ENCODE measurements around the gene S100A3. TPM values are rescaled to one million over a fixed set of nuclear protein-coding genes. Genes with fewer than 3 reads are reported as not detected.

Gene S100A3
- total and polyA plus RNA-seq, 2 of the 8 experiments (the other 6 are each of a cell fraction or from before 2014, with no cell fraction given): 0.26 to 0.47 TPM

DNA sequence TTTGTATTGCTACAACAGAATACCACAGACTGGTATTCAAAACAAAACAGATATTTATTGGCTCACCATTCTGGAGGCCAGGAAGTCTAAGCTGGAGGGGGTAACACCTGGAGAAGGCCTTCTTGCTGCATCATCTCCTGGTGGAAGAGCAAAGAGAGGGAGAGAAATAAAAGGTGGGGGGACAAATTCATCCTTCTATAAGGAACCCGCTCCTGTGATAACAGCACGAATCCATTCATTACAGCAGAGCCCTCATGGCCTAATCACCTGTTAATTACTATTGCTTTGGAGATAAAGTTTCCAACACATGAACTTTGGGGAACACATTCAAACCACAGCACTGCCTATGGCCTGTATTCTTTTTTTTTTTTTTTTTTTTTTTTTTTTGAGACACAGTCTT lies 11.2 kb upstream of the S100A3 start:
- H4K5ac ChIP-seq (ENCODE audit: insufficient read length, low read depth, low read length): no peak overlapping the region
- H3K4me2 ChIP-seq (ENCODE audit: insufficient read depth in 1 of 2, low read depth in 2 of 2, low read length in 2 of 2): no peak overlapping the region
- no peak overlapping the region for H3K56ac ChIP-seq (replicated peaks; ENCODE audit: insufficient read length, low read depth, low read length)
- H2BK15ac ChIP-seq (ENCODE audit: low read length): no peak overlapping the region
- no peak overlapping the region for H4K91ac ChIP-seq (replicated peaks; ENCODE audit: insufficient read length, low read length)
- POLR2A ChIA-PET (ENCODE audit: partially characterized antibody): interaction anchor here (1.3 kb wide), 1 partner anchor 10 kb away, joined by 5 read pairs; no protein-coding TSS in a partner anchor
- no peak for TF ChIP-seq SP4 (IDR thresholded peaks at IDR 0.05; ENCODE audit: low read length)
- TF ChIP-seq BCL11A (IDR thresholded peaks at IDR 0.05; ENCODE audit: low read depth in 2 of 2, low read length in 2 of 2): no peak
- TF ChIP-seq POLR2A (IDR thresholded peaks at IDR 0.05; ENCODE audit: control extremely low read depth in 1 of 2, low read depth in 2 of 2, low read length in 2 of 2): no peak
- TF ChIP-seq CREB1 (IDR thresholded peaks at IDR 0.05): no peak
- no peak for TF ChIP-seq RXRA (IDR thresholded peaks at IDR 0.05; ENCODE audit: insufficient read depth, low read depth, low read length)
- H2AFZ ChIP-seq (ENCODE audit: low read length): no peak overlapping the region
- H3K18ac ChIP-seq (ENCODE audit: extremely low read depth, low read length): no peak overlapping the region
- H3K79me2 ChIP-seq (ENCODE audit: control insufficient read depth in 1 of 2, insufficient read depth in 2 of 2, low read length in 2 of 2): no peaks in the 10 kb centered on the region
- H3K23me2 ChIP-seq (ENCODE audit: low read depth, low read length): no peaks in the 10 kb centered on the region
- H3K27me3 ChIP-seq (replicated peaks in 1 of 4; ENCODE audit: control insufficient read depth in 3 of 4, extremely low read depth in 1 of 4, insufficient read depth in 3 of 4, low read length in 3 of 4): no peaks in the 10 kb centered on the region
- H4K8ac ChIP-seq (ENCODE audit: extremely low read depth, insufficient read depth, low read length): no peak overlapping the region
- no peak overlapping the region for H2BK5ac ChIP-seq (ENCODE audit: low read depth, low read length)
- H2BK120ac ChIP-seq (replicated peaks; ENCODE audit: low read depth, low read length): no peak overlapping the region
- H4K20me1 ChIP-seq (replicated peaks in 1 of 2; ENCODE audit: control insufficient read depth in 1 of 2, insufficient read depth in 2 of 2, low read length in 2 of 2): no peaks in the 10 kb centered on the region
- no peaks in the 10 kb centered on the region for H3K36me3 ChIP-seq (ENCODE audit: control insufficient read depth in 2 of 4, insufficient read depth in 4 of 4, low read length in 3 of 4)
- no peak overlapping the region for H3K23ac ChIP-seq (ENCODE audit: insufficient read length)
- H3K27ac ChIP-seq (ENCODE audit: low read depth, low read length): no peak overlapping the region
- FAIRE-seq (no peak), DNase-seq (ENCODE audit: low read depth in 1 of 2, low spot score in 2 of 2) (no peak)
- H3K9me3 ChIP-seq (ENCODE audit: insufficient read depth in 2 of 2, low read depth in 1 of 2, low read length in 1 of 2): no peaks in the 10 kb centered on the region
- H3K4me1 ChIP-seq (replicated peaks in 1 of 4; ENCODE audit: control insufficient read depth in 3 of 4, insufficient read depth in 4 of 4, low read length in 3 of 4): no peaks in the 10 kb centered on the region
- no peak overlapping the region for H2AK5ac ChIP-seq (ENCODE audit: low read depth, low read length)
- no peak overlapping the region for H2BK12ac ChIP-seq (ENCODE audit: low read depth, low read length)
- H3K79me1 ChIP-seq (ENCODE audit: low read depth, low read length): no peaks in the 10 kb centered on the region
- H3K14ac ChIP-seq (ENCODE audit: insufficient read length): no peak overlapping the region
- H3K9ac ChIP-seq (replicated peaks in 1 of 4; ENCODE audit: extremely low read depth in 1 of 4, low read depth in 3 of 4, low read length in 3 of 4): no peak overlapping the region
- no peak overlapping the region for H2BK20ac ChIP-seq (ENCODE audit: low read length)
- H3K4me3 ChIP-seq (ENCODE audit: extremely low read depth in 1 of 4, insufficient read depth in 2 of 4, low read depth in 3 of 4, low read length in 4 of 4): no peak overlapping the region
- CTCF ChIA-PET (ENCODE audit: partially characterized antibody): interaction anchor here (1.0 to 5.9 kb wide), 8 partner anchors 8 to 68 kb away, joined by 3 to 55 read pairs (median 4); partner anchors contain the start of gene S100A6
- 92% methylated on average over 2 of the region's 2 CpGs; no CpG with 5 or more reads in 1 of the 2 experiments for WGBS, 2 experiments (ENCODE audit: extremely low coverage in 1 of 2, insufficient coverage in 1 of 2, insufficient read length in 1 of 2, insufficient replicate concordance in 2 of 2, low coverage in 1 of 2, low lambda C conversion rate in 2 of 2, missing lambda C conversion rate in 1 of 2)
- no peak overlapping the region for H3K4ac ChIP-seq (replicated peaks; ENCODE audit: insufficient read length, low read depth, low read length)

All from H1 (cell line).